Measurements from ENCODE around the gene WBP1L.

DNA sequence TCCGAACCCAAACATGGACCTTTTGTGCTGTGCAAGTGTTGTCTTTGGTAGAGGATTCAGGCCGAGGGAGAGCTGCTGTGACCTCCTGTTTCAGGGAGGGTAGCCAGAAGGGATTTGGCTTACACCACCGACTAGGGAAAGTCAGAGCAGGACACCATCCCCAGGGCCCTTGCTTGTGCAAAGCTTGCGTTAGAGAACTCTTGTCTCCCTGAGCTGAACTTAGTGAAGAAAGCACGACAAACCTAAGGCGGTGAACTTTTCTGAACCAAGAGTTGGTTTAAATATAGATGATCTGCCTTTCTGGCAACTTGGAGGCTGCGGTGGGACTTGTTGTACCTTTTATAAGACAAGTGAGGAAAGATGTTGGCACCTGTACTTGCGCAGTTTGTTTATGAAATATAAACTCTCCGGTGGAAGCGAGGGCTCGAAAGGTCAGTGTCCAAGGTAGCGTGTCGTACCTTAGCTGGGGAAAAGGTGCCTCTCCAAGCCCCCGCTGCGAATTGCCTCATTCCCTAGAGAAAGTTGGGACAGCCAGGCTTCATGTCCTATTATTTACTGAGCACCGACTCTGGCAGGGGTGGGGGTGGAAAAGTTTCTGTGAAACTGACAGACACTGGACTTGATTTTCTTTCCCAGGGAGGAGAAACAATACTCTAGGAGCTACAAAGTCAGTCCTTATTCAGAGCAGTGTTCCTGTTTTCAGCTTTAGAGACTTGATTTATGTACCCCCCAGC is 31.6 kb downstream of the WBP1L start:
- TF ChIP-seq POLR2AphosphoS5 (IDR thresholded peaks at IDR 0.05; ENCODE audit: low read depth, low read length) (no peak), POLR2A (IDR thresholded peaks at IDR 0.05; ENCODE audit: low read depth, low read length) (no peak)

Measured in GM12892 (cell line).